NCI-H2196 treated with DMSO at 0.1 percent for 48 hours (cell line): ENCODE data around the gene PIGO.
A peak's percentile ranks its signal among the peaks of the same experiment; 100 is the strongest.

ENCODE experiments used
- DNase-seq: peaks from one replicate; lab custom pipeline; 2025; ENCODE audit not compliant: unreplicated experiment; lab: John Stamatoyannopoulos, UW

Gene PIGO

GRCh38 chr9:35096035-35096849 is at the start of gene PIGO:
Gene PIGO, minus strand, starts transcription at chr9:35096591. Its CDS starts 1,026 bp downstream, at chr9:35095565.
- peak; percentile 85 for DNase-seq

- no peak for DNase-seq
Measured at GRCh38 chr9:35142037-35142436, 45.6 kb upstream of the PIGO start.

DNA sequence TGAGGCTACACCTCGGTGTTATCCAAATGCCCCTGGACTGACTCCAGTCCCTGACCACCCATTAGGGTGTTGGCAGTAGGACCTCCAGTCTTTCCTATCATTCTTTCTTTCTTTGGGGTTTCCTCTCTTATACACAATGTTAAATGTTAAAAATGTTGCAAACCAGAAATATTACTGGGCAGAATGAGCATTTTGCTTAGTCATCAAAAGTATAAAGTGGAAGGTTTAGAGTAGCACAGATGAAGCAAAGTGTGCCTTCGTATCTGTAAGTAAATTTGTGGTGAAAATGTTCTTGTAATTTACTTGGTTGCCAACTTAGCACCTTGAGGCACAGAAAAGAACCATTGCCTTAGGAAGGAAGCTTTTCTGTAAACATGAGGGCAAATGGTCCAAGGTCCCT is 43.7 kb upstream of the PIGO start:
- DNase-seq: no peak

- no peak for DNase-seq
Measured at GRCh38 chr9:35136866-35137265, 40.5 kb upstream of the PIGO start.

GRCh38 chr9:35135988-35136387 is 39.6 kb upstream of the PIGO start:
- DNase-seq: no peak

GRCh38 chr9:35134920-35135319 is 38.5 kb upstream of the PIGO start:
- no peak for DNase-seq

GRCh38 chr9:35116898-35117551 is 20.6 kb upstream of the PIGO start:
- DNase-seq: peak; percentile 89

DNA sequence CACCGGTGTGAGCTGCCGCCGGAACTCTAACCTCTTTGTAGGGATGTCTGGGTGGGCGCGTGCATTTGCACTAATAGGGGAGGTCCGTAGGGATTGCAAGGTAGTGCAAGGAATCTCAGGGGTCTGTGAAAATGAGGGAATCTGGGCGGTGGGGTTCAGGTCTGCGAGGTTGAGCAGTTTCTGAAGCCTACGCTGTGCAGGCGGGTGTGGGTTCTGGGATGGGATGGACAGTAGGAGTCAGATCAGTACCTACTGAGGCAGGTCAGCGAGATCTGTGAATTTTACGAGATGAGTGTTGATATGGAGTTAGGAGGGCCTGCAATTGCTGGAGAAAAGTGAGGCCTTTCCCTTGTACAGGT is 20.1 kb upstream of the PIGO start:
- DNase-seq: no peak

GRCh38 chr9:35115680-35116538 is 19.5 kb upstream of the PIGO start, which contains the start of gene ATOSB:
Gene ATOSB, minus strand, starts transcription at chr9:35115862. Its CDS starts 7,588 bp downstream, at chr9:35108274.
- DNase-seq: peak; percentile 100

DNA sequence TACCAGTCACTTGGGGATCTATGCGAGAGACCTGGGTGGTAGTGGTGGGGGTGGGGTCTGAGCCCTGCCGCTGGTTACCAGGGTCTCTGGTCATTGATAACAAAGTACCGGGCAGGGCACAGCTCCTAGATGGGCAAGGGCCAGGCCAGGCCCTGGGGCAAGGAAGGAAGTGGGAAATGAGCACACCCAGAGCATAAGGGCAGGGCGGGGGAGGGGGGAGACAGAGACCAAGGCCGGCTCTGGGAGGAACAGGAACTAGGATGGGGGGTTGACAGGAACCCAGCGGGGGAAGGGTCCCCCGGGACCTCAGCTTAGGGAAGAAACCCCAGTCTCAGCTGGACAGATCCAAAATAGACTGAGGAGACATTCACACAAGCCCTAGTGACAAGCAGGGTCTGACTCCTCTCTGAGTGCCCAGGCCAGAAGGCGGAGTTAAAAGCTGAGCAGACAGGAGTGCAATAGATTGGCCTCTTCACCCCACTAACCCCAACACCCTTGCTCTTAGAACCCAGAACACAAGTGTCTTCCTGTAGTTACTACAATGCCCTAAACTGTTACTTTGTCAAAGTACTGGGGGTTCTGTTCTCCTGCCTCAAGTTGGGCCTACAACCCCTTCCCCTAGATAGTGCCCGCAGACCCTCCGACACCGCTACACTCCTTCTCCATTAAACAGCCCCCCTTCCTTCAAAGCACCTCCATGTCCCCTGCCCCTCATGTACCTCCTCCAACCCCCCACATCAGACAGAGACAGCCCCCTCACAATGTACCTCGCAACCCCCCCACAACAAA is 18.6 kb upstream of the PIGO start:
- DNase-seq: no peak

- peak; percentile 83 for DNase-seq
Measured at GRCh38 chr9:35114113-35114839, 17.9 kb upstream of the PIGO start.

GRCh38 chr9:35112257-35113020 is 16.0 kb upstream of the PIGO start:
- no peak for DNase-seq

DNA sequence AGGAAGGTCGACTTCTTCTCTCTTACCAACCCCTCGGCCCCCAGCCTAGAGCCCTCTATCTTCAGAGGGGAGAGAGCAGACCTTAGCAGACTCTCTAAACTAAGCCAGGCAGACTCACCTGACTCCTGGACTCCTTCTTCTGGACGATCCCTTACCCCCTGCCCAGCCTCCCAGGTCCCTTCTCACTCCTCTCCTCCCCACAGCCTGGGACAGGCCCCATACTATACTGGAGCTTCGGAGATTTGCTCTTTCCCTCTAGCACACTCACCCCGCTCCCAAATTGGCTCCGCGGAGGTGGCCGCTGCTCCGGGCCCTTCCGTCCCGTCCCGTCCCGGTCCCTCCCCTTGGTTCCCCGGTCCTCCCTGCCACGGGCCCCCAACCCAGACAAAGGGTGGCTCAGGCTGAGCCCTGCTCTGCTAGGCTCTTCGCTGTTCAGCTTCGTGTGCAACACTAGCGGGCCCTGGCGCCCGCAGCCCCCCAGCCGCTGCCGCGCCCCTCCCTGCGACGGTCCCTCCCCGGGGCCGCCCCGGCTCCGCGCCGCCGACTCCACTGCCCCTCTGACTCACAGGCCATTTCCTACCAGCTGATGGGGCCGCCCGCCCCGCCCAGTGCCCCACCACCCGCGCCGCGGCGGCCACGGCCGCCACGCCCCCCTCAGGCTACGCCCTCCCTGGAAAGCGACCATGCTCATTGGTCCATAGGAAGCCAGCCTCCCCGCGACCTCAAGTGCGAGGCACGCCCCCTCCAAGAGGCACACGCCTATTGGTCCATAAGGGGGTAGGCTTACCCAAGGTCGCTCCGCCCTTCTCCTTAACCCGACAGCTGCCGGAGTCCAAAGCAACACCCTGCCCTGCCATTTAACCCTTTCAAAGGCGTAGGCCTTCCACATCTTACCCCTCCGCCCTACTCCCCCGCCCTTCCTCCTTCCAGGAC is 14.9 kb upstream of the PIGO start:
- peak; percentile 95 for DNase-seq

DNA sequence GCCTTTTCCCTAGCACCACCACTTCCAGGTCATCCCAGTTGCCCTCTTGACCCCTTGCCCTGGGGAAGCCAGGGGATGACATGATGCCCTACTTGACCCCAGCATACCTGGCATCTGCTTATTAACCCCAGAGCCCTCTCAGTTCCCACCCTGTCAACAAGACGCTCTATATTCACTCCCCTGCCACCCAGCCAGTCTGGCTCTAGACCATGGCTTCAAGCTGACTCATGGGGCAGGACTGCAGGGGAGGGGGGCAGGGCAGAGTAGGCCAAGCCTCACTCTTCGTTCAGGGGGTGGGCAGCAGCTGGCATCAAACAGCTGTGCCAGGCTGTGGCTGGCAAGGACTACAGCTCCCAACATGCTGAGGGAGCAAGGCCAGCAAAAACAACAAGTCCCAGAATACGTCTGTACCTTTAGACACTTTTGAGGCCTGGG is 14.0 kb upstream of the PIGO start:
- DNase-seq: no peak

DNA sequence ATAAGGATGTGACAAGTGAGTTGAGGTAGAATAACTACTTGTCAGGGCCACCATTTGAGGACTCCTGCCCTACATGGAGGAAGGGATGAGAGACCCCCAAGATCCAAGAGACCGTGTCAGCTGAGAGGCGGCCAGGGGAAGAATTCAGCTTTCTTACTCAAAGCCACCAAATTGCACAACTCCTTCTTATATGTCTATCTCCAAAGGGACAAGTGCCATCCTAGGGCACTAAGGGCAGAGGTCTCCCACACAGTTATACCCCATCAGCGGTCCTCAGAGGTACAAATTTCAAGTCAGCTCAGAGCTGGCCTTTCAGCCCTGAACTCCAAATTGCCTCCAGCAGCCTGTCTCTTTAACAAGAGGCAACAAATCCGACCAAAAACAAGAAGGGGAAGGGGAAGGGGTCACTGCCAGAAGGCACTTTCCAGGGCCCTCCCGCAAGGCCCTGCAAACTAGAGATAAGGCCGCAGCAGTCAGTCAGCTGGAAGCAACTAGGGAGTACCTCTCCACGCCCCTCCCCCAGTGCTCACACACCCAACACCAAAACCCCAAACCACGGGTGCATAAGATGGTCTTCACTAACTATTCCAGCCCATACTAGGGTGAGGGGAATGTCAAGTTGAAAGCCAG is 12.7 kb upstream of the PIGO start:
- no peak for DNase-seq

DNA sequence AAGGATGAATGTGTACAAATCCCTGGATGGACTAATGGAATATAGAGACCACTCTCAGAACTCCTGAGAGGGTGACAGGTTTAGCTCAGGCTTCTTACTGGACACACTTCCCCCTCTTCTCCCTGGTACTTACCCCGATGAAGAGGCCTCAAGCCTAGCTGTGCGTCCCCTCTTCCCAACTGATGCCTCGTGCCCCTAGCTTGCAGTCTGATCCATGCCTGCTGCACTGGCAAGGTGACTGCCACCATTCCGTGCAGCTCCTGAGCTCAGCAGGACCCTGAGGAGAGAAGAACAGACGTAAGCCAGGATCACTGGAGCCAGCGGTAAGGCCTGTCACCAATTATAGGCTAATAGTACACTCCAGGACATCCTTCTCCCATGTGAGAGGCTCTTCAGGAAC is 12.1 kb upstream of the PIGO start:
- DNase-seq: no peak
